Loucy (cell line): ENCODE data around the gene TRIB2.

Source experiments
- H2AFZ ChIP-seq: fragments of 200-600 bp; sonication (generic); 2 replicates; pipeline ENCODE4 v1.6.0; 2016; ENCODE audit warnings: antibody characterized with exemption, mild to moderate bottlenecking, low read length, moderate library complexity
- H3F3A ChIP-seq: fragments of 200-600 bp; 2 replicates; pipeline ENCODE4 v1.6.0; 2016; ENCODE audit warnings: antibody characterized with exemption, low read depth, mild to moderate bottlenecking
- H3K27me3 ChIP-seq: fragments of 200-600 bp; sonication (generic); 2 replicates; pipeline ENCODE4 v1.6.1; 2014; ENCODE audit warnings: low read length, mild to moderate bottlenecking; ENCODE audit not compliant: insufficient read depth, poor library complexity, severe bottlenecking
- H3K36me3 ChIP-seq: fragments of 200-600 bp; sonication (generic); 2 replicates; pipeline ENCODE4 v1.6.1; 2016; ENCODE audit warnings: low read length; ENCODE audit not compliant: insufficient read depth
- H3K4me1 ChIP-seq: fragments of 200-600 bp; sonication (generic); 2 replicates; pipeline ENCODE4 v1.5.1; 2014; ENCODE audit warnings: low read length, mild to moderate bottlenecking; ENCODE audit not compliant: insufficient read depth, poor library complexity, severe bottlenecking
- H3K4me2 ChIP-seq: fragments of 200-600 bp; sonication (generic); 2 replicates; pipeline ENCODE4 v1.6.0; 2014; ENCODE audit warnings: antibody characterized with exemption, low read length, low read depth, mild to moderate bottlenecking; ENCODE audit not compliant: poor library complexity, severe bottlenecking
- H3K4me3 ChIP-seq: fragments of 200-600 bp; sonication (generic); 2 replicates; pipeline ENCODE4 v1.5.1; 2014; ENCODE audit warnings: low read length, mild to moderate bottlenecking, mixed read lengths; ENCODE audit not compliant: poor library complexity, severe bottlenecking
- H3K79me2 ChIP-seq: fragments of 200-600 bp; sonication (generic); 2 replicates; pipeline ENCODE4 v1.6.1; 2014; ENCODE audit warnings: low read length; ENCODE audit not compliant: insufficient read depth
- H3K9ac ChIP-seq: fragments of 200-600 bp; sonication (generic); 2 replicates; pipeline ENCODE4 v1.6.0; 2014; ENCODE audit warnings: mild to moderate bottlenecking, low read depth, low read length, moderate library complexity; ENCODE audit not compliant: poor library complexity, severe bottlenecking
- H3K9me2 ChIP-seq: fragments of 200-600 bp; sonication (generic); replicated peaks from 2 replicates; pipeline ENCODE4 v1.6.1; 2016; ENCODE audit warnings: low read depth, low read length, mixed read lengths
- H3K9me3 ChIP-seq: fragments of 200-600 bp; sonication (generic); 2 replicates; pipeline ENCODE4 v1.6.1; 2014; ENCODE audit warnings: mild to moderate bottlenecking, antibody characterized with exemption, low read length, low read depth; ENCODE audit not compliant: insufficient read depth
- H4K20me1 ChIP-seq: fragments of 200-600 bp; sonication (generic); 2 replicates; pipeline ENCODE4 v1.6.0; 2014; ENCODE audit warnings: antibody characterized with exemption, low read length, mild to moderate bottlenecking; ENCODE audit not compliant: insufficient read depth, poor library complexity, severe bottlenecking
- CTCF ChIP-seq: fragments of 200-600 bp; sonication (generic); conservative IDR thresholded peaks from 2 replicates; pipeline ENCODE4 v1.5.1; 2014; ENCODE audit warnings: mild to moderate bottlenecking, antibody characterized with exemption, low read length
- EZH2phosphoT487 ChIP-seq: fragments of 200-600 bp; IDR thresholded peaks from 2 replicates; pipeline ENCODE4 v1.6.1; 2018; ENCODE audit warnings: antibody characterized with exemption, mild to moderate bottlenecking, moderate library complexity, borderline replicate concordance

Gene TRIB2

GRCh38 chr2:12716282-12717190, at the start of gene TRIB2:
TRIB2 (plus strand) TSS chr2:12716936; CDS start chr2:12718308, 1,372 bp downstream.
- peak within 1 kb of the TSS; percentile 89 for H2AFZ ChIP-seq
- H3K79me2 ChIP-seq: peaks cover 45% of the 10 kb centered on the region
- no peaks in the 10 kb centered on the region for H3K9me3 ChIP-seq
- H4K20me1 ChIP-seq: peaks cover 14% of the 10 kb centered on the region
- peak within 1 kb of the TSS; percentile 76 for H3K4me3 ChIP-seq
- peak; percentile 14; the same call in 1 of the 2 replicates for TF ChIP-seq CTCF
- TF ChIP-seq EZH2phosphoT487: no peak
- H3F3A ChIP-seq: no peaks in the 10 kb centered on the region
- no peaks in the 10 kb centered on the region for H3K9me2 ChIP-seq
- peak within 1 kb of the TSS; percentile 82 for H3K4me2 ChIP-seq
- peak within 1 kb of the TSS; percentile 85 for H3K9ac ChIP-seq
- no peaks in the 10 kb centered on the region for H3K36me3 ChIP-seq
- peaks cover 45% of the 10 kb centered on the region for H3K4me1 ChIP-seq
- H3K27me3 ChIP-seq: no peaks in the 10 kb centered on the region

- Histone ChIP-seq H3K9me2 (no peaks in the 10 kb centered on the region), H3K9me3 (peaks cover 7% of the 10 kb centered on the region), H3K36me3 (no peaks in the 10 kb centered on the region), H3K4me3 (no peak overlapping the region), H2AFZ (no peak overlapping the region), H3K4me1 (no peaks in the 10 kb centered on the region), H3K4me2 (no peak overlapping the region), H4K20me1 (no peaks in the 10 kb centered on the region), H3F3A (no peaks in the 10 kb centered on the region), H3K9ac (no peak overlapping the region), H3K79me2 (no peaks in the 10 kb centered on the region), H3K27me3 (no peaks in the 10 kb centered on the region)
- TF ChIP-seq CTCF: no peak
- TF ChIP-seq EZH2phosphoT487: no peak
Measured at GRCh38 chr2:12669036-12669435, 47.7 kb upstream of the TRIB2 start.

GRCh38 chr2:12672711-12673315, 43.9 kb upstream of the TRIB2 start:
- Histone ChIP-seq H3K36me3 (no peaks in the 10 kb centered on the region), H4K20me1 (no peaks in the 10 kb centered on the region), H3K27me3 (no peaks in the 10 kb centered on the region), H3K9ac (no peak overlapping the region), H3K4me1 (no peaks in the 10 kb centered on the region), H3K4me3 (no peak overlapping the region), H3K4me2 (no peak overlapping the region), H2AFZ (no peak overlapping the region), H3F3A (no peaks in the 10 kb centered on the region), H3K79me2 (no peaks in the 10 kb centered on the region), H3K9me3 (no peaks in the 10 kb centered on the region), H3K9me2 (no peaks in the 10 kb centered on the region)
- no peak for TF ChIP-seq EZH2phosphoT487
- no peak for TF ChIP-seq CTCF
